GM12873 (cell line): ENCODE measurements around the gene HOXB3.

Source experiments
- TF ChIP-seq, protein P1 (sequence below): IDR thresholded peaks from 2 replicates; pipeline ENCODE4 v1.5.1; 2012; ENCODE audit warnings: low read depth, mild to moderate bottlenecking, moderate library complexity, low read length, control low read depth; ENCODE audit not compliant: insufficient read depth; ENCODE audit errors: missing control alignments

Gene HOXB3

DNA sequence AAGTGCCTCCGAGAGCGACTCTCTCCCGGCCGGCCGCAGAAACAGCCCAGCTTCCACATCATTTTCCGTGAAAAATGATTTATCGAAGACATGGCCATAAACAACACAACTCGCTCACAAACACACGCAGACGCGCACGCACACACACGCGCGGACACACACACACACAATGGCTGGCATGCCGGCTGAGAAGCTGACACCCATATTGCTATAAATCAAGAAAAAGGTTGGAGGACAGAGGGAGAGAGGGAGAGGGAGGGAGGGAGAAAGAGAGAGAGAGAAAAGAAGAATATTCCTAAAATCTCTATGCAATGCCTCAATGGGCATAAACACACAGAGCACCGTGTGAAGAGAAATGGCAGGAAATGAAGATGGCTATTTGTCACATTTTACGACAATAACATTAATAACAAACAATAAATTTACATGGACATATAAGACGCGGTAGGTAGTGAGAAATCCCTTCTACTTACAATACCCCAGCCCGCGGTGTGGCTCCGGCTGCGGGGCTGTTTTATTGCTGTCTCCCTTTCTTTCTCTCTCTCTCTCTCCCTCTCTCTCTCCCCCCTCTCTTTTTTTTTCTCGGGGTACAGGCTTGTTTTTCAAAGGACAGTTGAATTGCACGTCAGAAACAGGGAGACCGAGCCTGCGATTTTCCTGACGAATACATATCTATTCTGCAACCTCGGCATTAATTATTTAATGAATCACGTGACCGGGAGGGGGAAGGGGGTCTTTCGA lies 21.4 kb downstream of the HOXB3 start:
- TF ChIP-seq, protein P1, sequence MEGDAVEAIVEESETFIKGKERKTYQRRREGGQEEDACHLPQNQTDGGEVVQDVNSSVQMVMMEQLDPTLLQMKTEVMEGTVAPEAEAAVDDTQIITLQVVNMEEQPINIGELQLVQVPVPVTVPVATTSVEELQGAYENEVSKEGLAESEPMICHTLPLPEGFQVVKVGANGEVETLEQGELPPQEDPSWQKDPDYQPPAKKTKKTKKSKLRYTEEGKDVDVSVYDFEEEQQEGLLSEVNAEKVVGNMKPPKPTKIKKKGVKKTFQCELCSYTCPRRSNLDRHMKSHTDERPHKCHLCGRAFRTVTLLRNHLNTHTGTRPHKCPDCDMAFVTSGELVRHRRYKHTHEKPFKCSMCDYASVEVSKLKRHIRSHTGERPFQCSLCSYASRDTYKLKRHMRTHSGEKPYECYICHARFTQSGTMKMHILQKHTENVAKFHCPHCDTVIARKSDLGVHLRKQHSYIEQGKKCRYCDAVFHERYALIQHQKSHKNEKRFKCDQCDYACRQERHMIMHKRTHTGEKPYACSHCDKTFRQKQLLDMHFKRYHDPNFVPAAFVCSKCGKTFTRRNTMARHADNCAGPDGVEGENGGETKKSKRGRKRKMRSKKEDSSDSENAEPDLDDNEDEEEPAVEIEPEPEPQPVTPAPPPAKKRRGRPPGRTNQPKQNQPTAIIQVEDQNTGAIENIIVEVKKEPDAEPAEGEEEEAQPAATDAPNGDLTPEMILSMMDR: no peak

DNA sequence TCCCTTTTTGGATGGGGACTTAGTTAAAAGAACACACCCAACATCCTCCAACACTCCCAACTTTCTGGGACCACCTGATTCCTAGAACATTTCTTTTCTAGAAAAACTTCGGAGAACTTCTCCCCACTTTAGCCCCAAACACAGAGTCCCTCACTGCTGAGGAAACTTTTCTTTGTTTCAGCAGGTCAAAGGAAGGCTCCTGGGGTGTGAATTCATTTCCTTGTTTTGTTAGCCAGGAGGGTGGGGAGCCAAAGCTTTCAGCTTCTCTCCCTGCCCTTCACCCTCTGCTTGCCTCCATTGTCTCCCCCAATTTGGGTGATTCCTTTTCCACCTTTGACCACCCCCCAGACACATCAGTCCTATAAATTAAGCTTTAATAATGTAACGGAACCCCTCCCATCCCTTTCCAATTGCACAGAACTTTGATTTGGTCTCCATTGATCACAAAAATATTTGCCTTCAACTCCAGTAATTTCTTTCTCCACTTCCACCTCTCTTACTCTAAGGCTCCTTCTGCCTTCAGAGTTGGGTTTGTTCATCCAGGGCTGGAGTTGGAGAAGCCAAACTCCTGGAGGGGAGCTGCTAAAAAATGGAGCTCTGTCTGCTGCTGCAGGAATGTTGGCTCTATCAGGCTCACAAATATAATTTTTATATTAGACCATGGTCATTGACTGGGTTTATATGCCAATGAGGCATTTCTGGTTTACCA lies 22.2 kb downstream of the HOXB3 start:
- TF ChIP-seq, protein P1: no peak

DNA sequence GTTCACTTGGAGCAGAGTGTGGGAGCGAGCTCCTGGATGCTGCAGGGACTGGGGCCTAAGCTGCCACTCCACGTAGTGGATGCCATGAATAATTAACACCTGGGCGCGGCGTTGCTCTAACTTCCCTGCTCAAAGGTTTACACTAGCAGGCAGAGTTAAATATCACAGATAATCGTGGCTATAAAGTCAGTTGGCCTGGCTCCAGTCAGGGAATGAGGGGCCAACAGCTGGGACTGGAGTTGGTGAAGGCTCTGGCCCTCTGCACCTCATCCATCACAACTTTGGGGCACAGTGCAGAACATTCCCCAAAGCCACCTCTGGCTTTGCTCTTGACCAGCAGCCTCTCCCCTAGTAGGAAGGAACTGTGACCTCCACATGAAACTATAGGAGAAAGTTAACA lies 22.8 kb downstream of the HOXB3 start:
- TF ChIP-seq, protein P1: no peak

DNA sequence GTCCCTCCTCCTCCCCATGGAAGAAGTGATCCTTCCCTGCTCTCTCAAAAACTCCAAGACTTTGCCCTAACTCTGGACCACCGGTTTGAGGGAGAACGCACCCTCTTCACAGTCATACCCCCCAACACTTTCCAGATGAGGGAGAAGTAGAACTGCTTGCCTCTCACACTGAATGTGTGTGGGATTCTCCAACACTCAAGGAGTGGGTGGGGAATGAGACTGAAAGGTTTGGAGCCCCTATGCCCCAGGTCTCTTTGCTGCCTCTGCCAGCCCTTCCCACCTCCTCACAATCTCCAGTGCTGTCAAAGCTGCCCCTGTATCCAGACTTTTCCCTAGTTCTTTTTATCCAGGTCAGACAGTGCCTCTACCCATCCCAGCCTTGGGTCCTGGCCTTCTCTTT lies 23.3 kb downstream of the HOXB3 start:
- TF ChIP-seq, protein P1: no peak

DNA sequence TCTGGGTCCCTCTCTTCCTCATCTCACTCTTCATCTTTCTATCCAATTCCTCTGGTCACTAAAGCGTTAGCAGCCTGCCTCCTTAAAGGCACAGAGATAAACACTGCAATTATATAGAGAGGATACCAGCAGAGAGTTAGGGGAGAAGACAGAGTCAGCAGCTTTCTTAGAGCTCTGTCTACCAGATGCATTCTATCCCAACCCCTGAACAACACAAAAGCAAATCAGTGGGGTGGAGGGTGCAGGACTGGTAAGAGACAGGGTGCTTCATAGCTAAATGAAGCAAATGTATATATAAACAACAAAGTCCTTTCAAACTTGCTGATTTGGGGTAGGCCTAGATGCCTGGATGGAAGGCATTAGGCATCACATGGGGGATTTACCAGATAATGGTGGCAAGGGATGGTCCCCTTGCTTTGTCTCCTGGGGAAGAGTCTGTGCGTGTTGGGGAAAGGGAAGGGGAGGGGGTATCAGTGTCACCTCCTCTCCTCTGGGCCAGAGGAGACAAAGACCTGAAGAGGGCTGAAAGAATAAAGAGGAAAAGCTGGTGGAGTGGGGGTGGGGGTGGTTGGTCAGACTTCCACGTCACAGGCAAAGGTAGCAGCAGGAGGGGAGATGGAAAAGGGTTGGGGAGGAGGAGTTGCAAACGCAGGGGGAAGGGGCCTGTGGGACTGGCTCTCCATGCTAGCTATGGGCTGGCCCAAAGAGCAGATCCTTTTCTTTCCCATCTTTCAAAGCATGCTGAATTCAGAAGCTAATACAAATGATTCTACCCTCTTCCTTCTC lies 23.9 kb downstream of the HOXB3 start:
- TF ChIP-seq, protein P1: no peak

DNA sequence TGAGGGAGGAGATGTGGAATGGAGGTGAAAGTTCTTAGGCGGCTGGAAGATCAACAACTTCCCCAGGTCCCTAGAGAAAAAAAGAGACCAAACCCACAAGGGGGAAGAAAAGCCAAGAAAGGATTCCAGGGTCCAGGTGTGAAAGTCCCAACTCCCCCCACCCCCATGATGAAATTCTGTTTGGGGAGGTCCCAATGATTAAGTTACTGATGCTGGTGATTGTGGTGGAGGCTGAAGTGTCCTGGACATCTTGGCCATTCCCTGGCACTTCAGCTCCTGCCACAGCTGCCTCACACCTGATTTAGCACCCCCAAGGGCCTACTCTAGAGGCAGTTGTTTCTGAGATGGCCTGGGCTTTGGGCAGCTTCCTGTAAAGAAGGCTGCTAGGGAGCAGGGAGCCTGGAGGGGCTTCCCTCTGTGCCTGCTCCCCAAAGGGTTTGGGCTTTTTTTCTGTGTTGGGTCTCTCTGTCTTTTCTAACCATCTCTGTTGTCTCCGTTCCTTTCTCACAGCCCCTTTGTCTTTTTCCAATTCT lies 25.0 kb downstream of the HOXB3 start:
- TF ChIP-seq, protein P1: no peak
